OCI-LY7 (cell line): ENCODE data around the gene SMYD3. TPM values are rescaled to one million over a fixed set of nuclear protein-coding genes. Genes with fewer than 3 reads are reported as not detected.

Source experiments
- BruUV-seq: library from RNA; stranded (reverse); fragments of 400-500 nt; replicated peaks from 2 replicates; lab custom pipeline; 2021; lab: Mats Ljungman, UMichigan
- CTCF ChIA-PET: fragments of 300-600 bp; sonication (Branson Sonifier 250); formaldehyde crosslinking; loops from one replicate; lab custom pipeline; 2022; ENCODE audit warnings: antibody characterized with exemption; ENCODE audit not compliant: unreplicated experiment; lab: Charles Lee
- POLR2A ChIA-PET: fragments of 300-600 bp; sonication (Branson Sonifier 250); formaldehyde crosslinking; loops from one replicate; lab custom pipeline; 2022; ENCODE audit warnings: antibody characterized with exemption; lab: Charles Lee
- DNase-seq: peaks from one replicate; pipeline ENCODE4 v3.0.0-alpha.2; 2015; ENCODE audit warnings: low spot score
- H2AFZ ChIP-seq: fragments of 200-600 bp; sonication (generic), shearing (Covaris generic); 2 replicates; pipeline ENCODE4 v1.6.1; 2014; ENCODE audit warnings: mild to moderate bottlenecking, antibody characterized with exemption, low read length, moderate library complexity
- H3K27ac ChIP-seq: fragments of 200-600 bp; sonication (generic); 2 replicates; pipeline ENCODE4 v1.5.1; 2014; ENCODE audit warnings: mixed run types, low read depth, mild to moderate bottlenecking, moderate library complexity, low read length, inconsistent platforms; ENCODE audit not compliant: poor library complexity, severe bottlenecking
- H3K36me3 ChIP-seq: fragments of 200-600 bp; sonication (generic); 2 replicates; pipeline ENCODE4 v1.6.1; 2014; ENCODE audit warnings: mild to moderate bottlenecking, antibody characterized with exemption, low read length, moderate library complexity, mixed read lengths; ENCODE audit not compliant: insufficient read depth
- H3K4me1 ChIP-seq: fragments of 200-600 bp; sonication (generic); 2 replicates; pipeline ENCODE4 v1.5.1; 2014; ENCODE audit warnings: mild to moderate bottlenecking, low read length; ENCODE audit not compliant: insufficient read depth, poor library complexity, severe bottlenecking
- H3K4me2 ChIP-seq: fragments of 200-600 bp; sonication (generic); 2 replicates; pipeline ENCODE4 v1.6.1; 2014; ENCODE audit warnings: mild to moderate bottlenecking, low read length
- H3K4me3 ChIP-seq: fragments of 200-600 bp; sonication (generic); 2 replicates; pipeline ENCODE4 v1.5.1; 2014; ENCODE audit warnings: mild to moderate bottlenecking, low read depth, low read length; ENCODE audit not compliant: poor library complexity, severe bottlenecking
- H3K79me2 ChIP-seq: fragments of 200-600 bp; sonication (generic); 2 replicates; pipeline ENCODE4 v1.6.1; 2016; ENCODE audit warnings: low read depth, mild to moderate bottlenecking, low read length, moderate library complexity, mixed read lengths; ENCODE audit not compliant: insufficient read depth
- H3K9me2 ChIP-seq: fragments of 200-600 bp; sonication (generic); 2 replicates; pipeline ENCODE4 v1.6.1; 2016; ENCODE audit warnings: mild to moderate bottlenecking, low read length, mixed read lengths; ENCODE audit not compliant: insufficient read depth
- H3K9me3 ChIP-seq: fragments of 200-600 bp; sonication (generic); 2 replicates; pipeline ENCODE4 v1.6.1; 2014; ENCODE audit warnings: mild to moderate bottlenecking, mixed run types, low read length, mixed read lengths
- H4K20me1 ChIP-seq: fragments of 200-600 bp; sonication (generic); 2 replicates; pipeline ENCODE4 v1.6.1; 2014; ENCODE audit warnings: mild to moderate bottlenecking, antibody characterized with exemption, low read length, moderate library complexity, mixed read lengths; ENCODE audit not compliant: insufficient read depth
- EZH2phosphoT487 ChIP-seq: fragments of 200-600 bp; sonication (generic); IDR thresholded peaks from 2 replicates; pipeline ENCODE4 v1.6.1; 2018; ENCODE audit warnings: low read depth, borderline replicate concordance, mild to moderate bottlenecking, mixed run types, antibody characterized with exemption, low read length, moderate library complexity, mixed read lengths
- intact Hi-C: fragments of 100-400 bp; cut with micrococcal nuclease; formaldehyde crosslinking; loops from one replicate; pipeline ENCODE4 v1.10.0; 2022; ENCODE audit not compliant: unreplicated experiment
- total RNA-seq, 2 experiments: library from RNA; depleted of rRNA in 1 of 2; stranded (reverse); fragments of >200 nt in 1 of 2; shearing (Covaris generic) in 1 of 2; gene quantifications; 2 replicates each; pipeline ENCODE4 v1.2.3, GENCODE V29; 2014 to 2022
- TF ChIP-seq, protein P1 (sequence below): fragments of 200-600 bp; sonication (generic); conservative IDR thresholded peaks from 2 replicates; pipeline ENCODE4 v1.5.1; 2014; ENCODE audit warnings: mild to moderate bottlenecking, antibody characterized with exemption, low read length, moderate library complexity, mixed read lengths

The SMYD3 gene
- total RNA-seq, 2 experiments from 2014 or later: 28.9 to 34.5 TPM

DNA sequence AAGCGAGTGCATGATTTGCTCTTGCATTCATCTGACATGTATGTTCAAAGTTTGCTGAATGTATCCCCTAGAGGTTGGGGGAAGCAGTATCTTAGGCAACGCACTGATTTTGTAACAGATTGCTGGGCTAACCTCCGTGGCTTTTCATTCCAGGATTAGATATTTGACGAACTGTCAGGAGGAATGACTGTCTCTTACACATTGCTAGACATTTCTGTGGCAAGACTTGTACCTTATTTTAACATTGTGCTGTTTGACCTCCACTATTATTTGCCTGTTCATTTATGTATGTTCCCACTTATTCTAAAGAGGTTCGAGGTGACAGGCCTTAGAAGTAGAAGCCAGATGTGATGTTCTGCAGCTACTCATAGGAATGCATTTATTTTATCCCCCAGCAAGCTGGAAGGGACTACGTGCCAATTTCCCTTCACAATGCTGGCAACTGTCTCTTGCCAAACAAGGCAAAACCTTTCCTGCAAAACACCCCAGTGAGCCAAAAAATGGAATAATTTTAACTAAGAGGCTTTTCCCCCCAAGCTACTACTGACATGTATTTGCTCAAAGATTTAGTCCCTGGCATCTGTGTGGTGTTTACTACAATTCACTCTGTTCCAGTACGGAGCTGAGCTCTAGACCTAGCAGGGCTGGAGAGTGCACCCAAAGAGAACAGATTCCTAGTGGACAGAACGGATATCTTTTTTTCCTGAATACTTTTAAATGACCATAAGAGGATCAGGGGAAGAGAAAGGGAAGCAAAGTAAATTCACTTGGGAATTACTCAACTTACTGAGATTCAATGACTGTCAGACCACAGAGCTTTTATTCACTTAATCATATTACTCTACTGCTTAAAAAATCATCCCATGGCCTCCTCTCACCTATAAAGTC, 646.2 kb downstream of the SMYD3 start:
- Histone ChIP-seq H3K9me3 (no peaks in the 10 kb centered on the region), H3K4me3 (no peak overlapping the region), H2AFZ (no peak overlapping the region), H4K20me1 (no peaks in the 10 kb centered on the region), H3K4me2 (no peak overlapping the region), H3K36me3 (no peaks in the 10 kb centered on the region), H3K9me2 (no peaks in the 10 kb centered on the region), H3K4me1 (no peaks in the 10 kb centered on the region), H3K79me2 (no peaks in the 10 kb centered on the region), H3K27ac (no peak overlapping the region)
- DNase-seq: no peak
- no TSS peak for BruUV-seq
- ChIA-PET POLR2A (no interaction called here), CTCF (no interaction called here)
- TF ChIP-seq, protein P1, sequence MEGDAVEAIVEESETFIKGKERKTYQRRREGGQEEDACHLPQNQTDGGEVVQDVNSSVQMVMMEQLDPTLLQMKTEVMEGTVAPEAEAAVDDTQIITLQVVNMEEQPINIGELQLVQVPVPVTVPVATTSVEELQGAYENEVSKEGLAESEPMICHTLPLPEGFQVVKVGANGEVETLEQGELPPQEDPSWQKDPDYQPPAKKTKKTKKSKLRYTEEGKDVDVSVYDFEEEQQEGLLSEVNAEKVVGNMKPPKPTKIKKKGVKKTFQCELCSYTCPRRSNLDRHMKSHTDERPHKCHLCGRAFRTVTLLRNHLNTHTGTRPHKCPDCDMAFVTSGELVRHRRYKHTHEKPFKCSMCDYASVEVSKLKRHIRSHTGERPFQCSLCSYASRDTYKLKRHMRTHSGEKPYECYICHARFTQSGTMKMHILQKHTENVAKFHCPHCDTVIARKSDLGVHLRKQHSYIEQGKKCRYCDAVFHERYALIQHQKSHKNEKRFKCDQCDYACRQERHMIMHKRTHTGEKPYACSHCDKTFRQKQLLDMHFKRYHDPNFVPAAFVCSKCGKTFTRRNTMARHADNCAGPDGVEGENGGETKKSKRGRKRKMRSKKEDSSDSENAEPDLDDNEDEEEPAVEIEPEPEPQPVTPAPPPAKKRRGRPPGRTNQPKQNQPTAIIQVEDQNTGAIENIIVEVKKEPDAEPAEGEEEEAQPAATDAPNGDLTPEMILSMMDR: no peak
- no peak for TF ChIP-seq EZH2phosphoT487
- intact Hi-C loops: no loop called here

DNA sequence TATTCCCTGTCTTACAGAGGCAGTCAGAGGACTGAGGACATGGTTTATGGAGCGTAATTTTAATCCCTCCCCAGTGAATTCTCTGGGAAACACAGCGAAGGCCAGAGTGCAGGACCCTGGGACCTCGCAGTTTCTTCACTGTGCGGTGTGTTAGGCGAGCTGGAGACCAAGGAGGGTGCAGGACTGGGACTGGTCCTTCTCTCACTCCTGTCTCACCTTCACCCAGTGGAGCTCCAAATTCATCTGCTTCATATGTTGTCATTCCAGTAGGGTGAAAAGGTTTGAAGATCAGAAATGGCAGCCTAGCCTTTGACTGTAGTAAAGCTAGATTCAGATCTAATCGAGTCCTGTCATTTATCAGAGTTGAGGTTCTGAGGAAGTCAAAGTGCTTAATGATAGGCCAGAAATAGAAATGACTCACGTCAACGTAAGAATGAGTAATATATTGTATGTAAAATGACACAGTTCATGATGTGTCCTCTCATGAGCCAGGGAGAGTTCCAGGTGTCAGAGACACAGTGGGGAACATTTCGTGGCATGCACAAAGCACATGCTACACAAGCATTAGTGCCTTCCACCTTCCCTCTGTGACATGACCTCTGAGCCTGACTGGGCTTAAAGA, 647.5 kb downstream of the SMYD3 start:
- Histone ChIP-seq H3K9me2 (no peaks in the 10 kb centered on the region), H3K36me3 (no peaks in the 10 kb centered on the region), H3K79me2 (no peaks in the 10 kb centered on the region), H3K4me3 (no peak overlapping the region), H4K20me1 (no peaks in the 10 kb centered on the region), H2AFZ (no peak overlapping the region), H3K9me3 (no peaks in the 10 kb centered on the region), H3K27ac (no peak overlapping the region), H3K4me2 (no peak overlapping the region), H3K4me1 (no peaks in the 10 kb centered on the region)
- CTCF ChIA-PET: no interaction called here
- intact Hi-C loops: no loop called here
- no TSS peak for BruUV-seq
- POLR2A ChIA-PET: interaction anchor here (1.4 kb wide), 1 partner anchor 8 kb away, joined by 6 read pairs; no protein-coding TSS in a partner anchor
- TF ChIP-seq, protein P1: no peak
- no peak for TF ChIP-seq EZH2phosphoT487
- DNase-seq: no peak
